Body of pancreas (tissue), 4 donors: ENCODE measurements around the gene RTN4IP1.

Experiments
- CTCF ChIP-seq, 7 experiments: fragments of 450-650 bp in 4 of 7; fragments of 200-600 bp in 3 of 7; sonication (generic) in 3 of 7; IDR thresholded peaks; one replicate each; pipeline ENCODE4 v1.5.1; 2016 to 2019; ENCODE audit warnings: antibody characterized with exemption in 7 of 7
- POLR2A ChIP-seq, 3 donors: fragments of 450-650 bp; IDR thresholded peaks; one replicate each; pipeline ENCODE4 v1.6.1; 2016; ENCODE audit warnings: antibody characterized with exemption in 3 of 3, mild to moderate bottlenecking in 2 of 3

- TF ChIP-seq POLR2A (IDR thresholded peaks at IDR 0.05) (no peak), CTCF (IDR thresholded peaks at IDR 0.05) (no peak)
Measured at GRCh38 chr6:106522562-106523250, 106.6 kb downstream of the RTN4IP1 start.
